HG03095 (cell line): ENCODE measurements around the gene FILIP1L.

Source experiments
- ATAC-seq: cut with Tn5 transposase; IDR thresholded peaks from one replicate; pipeline ENCODE4 v1.9.1; 2021; ENCODE audit warnings: moderate library complexity; ENCODE audit not compliant: unreplicated experiment

Gene FILIP1L

GRCh38 chr3:100125161-100125938 lies 11.0 kb upstream of the FILIP1L start:
- ATAC-seq = no peak

GRCh38 chr3:100124201-100124761 lies 10.0 kb upstream of the FILIP1L start:
- no peak for ATAC-seq

GRCh38 chr3:100123112-100123511 lies 8.8 kb upstream of the FILIP1L start:
- no peak for ATAC-seq

DNA sequence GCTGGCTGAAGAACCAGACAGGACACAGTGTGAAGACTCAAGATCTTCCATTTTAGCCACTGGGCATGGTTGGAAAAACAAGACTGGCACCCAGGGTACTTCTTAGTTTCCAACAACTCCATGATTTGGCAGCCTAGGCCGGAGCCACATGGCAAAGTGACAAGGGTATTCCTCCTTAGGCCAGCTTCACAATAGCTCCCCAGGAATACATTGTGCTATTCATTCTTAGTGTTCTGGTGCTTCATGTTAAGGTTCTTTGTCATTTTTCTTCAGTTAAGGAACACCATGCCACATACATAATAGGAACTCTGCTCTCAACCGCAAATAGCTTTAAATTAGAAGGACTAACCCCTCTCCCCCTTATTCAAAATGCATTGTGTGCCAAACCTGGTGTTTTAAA lies 8.0 kb upstream of the FILIP1L start:
- no peak for ATAC-seq

DNA sequence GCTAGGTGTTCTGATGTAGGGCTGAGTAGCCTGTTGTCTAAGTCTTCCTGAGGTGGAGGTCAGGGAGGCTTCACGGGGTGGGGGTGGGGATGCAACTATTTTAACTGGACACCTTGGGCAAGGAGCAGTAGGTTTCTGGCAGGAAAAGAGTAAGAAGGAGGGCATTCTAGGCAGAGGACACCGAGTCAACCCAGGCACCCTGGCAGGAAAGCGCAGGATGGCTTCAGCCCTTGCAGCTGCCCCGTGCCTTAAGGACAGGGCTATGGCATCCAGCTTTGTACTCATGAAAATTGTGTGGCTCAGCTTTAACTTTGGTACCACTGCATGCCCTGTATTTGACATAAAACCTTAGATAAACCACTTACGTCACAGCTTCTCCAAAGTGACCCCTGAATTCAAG lies 6.4 kb upstream of the FILIP1L start:
- ATAC-seq = no peak

- ATAC-seq = no peak
Measured at GRCh38 chr3:100120012-100120411, 5.7 kb upstream of the FILIP1L start.

GRCh38 chr3:100117093-100117492 lies 2.8 kb upstream of the FILIP1L start:
- no peak for ATAC-seq

DNA sequence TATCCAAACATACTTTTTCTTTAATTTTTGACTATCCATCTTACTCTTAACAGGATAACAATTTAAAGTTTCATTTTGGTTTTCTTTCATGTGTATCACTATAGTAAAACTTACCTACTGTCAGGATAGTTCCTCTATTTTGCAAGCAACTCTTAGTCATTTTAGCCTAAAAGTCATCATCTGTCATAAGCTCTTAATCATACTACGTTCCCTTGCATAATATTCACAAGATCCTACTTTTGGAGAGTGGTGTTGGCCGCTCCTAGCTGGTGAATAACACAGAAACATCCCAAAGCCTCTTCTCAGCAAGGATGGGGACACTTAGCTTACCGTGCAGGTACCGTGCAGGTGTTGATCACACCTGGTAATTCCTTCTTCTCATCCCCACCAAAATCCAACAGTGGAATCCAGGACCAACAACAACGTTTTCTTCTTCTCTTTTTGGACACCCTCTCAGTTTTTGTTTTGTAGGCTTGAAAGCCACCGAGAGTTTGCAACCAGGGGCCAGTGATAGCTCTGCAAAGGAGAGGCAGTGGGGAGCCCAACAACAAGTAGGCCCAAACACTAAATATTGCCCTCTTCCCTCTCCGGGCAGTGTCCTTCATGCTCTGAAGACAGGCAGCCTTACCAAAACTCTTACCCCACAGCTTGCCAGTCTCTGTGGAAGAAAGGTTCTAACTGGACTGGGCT lies 433 bp downstream of the FILIP1L start:
- ATAC-seq = no peak

DNA sequence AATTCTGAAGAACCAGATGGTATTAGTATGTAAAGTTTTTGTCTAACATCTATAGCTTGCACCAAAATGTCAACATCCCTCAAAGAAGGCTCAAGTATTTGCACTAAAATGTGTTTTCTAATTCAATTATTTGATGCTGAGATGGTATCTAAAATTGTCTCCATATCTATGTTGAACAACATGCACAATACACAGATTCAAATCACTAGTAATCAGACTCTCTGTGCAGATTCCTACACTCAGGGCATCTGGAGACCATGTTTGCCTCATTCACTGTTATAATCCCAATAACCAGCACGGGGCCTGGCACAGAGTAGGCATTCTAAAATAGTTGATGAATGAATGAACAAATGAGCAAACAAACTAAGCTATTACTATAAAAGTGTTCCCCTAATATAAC lies 2.6 kb downstream of the FILIP1L start:
- no peak for ATAC-seq

DNA sequence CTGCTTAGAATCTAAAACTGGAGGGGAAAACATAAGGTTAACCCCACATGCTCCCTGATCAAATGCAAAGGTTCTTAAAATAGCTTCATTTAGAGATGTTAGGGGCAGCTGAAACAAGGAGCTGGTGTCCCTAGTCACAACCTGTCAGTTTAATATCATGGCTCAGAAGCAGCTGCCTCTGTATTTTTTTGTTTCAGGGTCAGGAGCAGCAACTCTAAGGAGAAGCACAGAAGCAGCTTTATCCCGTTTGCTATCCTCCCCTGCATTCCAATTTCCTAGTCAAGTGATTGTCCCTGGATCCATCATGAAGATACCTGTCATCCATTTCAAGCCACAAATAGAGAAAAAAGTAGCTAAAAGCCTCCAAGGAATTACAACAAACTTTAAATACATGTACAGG lies 4.1 kb downstream of the FILIP1L start:
- no peak for ATAC-seq

- no peak for ATAC-seq
Measured at GRCh38 chr3:100108464-100109079, 5.7 kb downstream of the FILIP1L start.

GRCh38 chr3:100107221-100107814 lies 7.0 kb downstream of the FILIP1L start:
- no peak for ATAC-seq

DNA sequence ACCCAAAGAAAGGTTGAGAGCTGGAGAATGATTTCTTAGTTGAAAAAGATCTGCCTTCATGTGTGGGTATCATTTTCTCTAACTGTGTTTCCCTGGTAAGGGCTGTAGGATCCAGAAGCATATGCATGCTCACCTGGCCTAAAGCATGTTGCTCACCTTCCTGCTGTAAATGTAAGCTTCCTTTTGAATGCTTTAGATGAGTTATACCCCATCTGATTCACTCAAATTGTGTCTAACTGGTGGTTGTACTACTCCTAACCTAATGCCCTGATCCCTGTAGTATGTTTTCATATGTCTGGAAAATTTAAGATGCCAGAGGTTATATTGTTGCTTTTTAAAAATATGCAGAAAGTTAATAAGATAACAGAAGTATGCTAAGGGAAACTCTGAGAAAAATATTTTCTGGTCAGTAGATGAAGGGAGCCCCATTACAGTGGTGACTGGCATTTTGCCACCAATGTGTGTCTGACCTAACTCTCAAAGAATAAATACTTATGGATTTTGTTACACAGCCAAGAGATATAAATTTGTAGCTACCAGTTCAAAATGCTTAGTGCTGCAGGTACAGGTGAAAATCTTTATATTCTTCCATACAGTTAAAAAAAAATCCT lies 7.7 kb downstream of the FILIP1L start:
- ATAC-seq = no peak

DNA sequence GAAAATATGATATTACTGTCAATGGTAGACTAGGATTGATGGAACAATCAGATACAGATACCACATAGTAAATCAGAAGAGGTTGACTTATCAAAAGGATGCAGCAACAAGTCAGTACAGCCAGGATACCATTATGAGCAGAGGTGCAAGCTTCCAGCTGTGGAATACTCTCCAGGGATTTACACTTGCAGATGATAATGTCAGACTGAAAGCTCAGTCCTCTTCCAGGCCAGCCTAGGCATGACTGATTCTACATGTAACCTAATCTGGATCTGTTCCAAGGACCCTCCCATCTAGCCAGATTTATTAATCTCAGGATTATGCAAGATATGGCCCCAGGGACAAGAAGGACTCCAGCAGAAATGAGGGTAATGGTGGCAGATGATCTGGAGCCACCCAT lies 8.2 kb downstream of the FILIP1L start:
- no peak for ATAC-seq

- peak; percentile 44 for ATAC-seq
Measured at GRCh38 chr3:100105501-100105900, 8.8 kb downstream of the FILIP1L start.

GRCh38 chr3:100104817-100105413 lies 9.4 kb downstream of the FILIP1L start:
- ATAC-seq = no peak

DNA sequence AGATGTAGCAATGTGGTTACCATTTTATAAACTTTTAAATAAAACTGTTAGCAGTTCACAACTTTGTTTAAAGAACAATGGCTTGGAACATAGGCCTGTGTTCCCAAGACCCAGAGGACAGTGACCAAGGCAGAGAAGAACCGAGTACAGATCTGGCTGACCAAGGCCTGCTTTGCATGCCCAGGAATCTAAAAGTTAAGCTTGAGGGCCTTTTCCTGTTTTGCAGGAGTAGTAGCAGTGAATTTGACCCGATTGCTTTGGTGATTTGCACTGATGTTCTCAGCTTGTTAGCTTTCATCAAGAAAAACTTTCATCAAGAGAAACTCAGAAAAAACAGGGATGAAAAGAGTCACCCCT lies 9.9 kb downstream of the FILIP1L start:
- ATAC-seq = peak; percentile 47

- peak; percentile 88 for ATAC-seq
Measured at GRCh38 chr3:100103558-100104441, 10.5 kb downstream of the FILIP1L start.

GRCh38 chr3:100102757-100103156 lies 11.5 kb downstream of the FILIP1L start:
- no peak for ATAC-seq

DNA sequence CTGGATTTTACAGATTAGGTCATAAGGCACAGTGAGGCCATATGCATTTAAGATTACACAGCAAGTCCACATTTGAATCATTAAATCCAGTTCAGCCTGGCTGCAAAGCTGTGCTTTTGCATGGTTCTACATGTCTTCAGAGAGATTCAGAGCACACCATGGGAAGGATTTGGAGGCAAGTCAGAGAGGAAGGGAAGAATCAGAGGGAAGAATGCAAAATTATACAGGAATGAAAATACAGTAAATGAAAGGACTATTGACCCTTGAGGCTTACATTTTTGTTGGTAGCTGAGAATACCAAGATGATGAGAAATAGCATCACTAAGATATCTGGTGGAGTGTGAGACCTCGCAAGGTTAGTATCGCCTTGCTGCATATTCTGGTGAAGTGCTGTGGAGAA lies 13.9 kb downstream of the FILIP1L start:
- no peak for ATAC-seq
